Activated B cell treated with CpG ODN at 0.5 μM for 24 hours (primary cell): ENCODE data around the gene CAPN15. TPM values are rescaled to one million over a fixed set of nuclear protein-coding genes. Genes with fewer than 3 reads are reported as not detected.

Source experiments
- ATAC-seq: fragments of 200-7000 bp; cut with Tn5 transposase; one replicate; pipeline ENCODE4 v1.10.0; 2021; ENCODE audit warnings: low read depth, mild to moderate bottlenecking, moderate library complexity
- CTCF ChIA-PET: fragments of 350-600 bp; sonication (Branson Sonifier 250); formaldehyde crosslinking; loops from one replicate; lab custom pipeline; 2021; ENCODE audit warnings: antibody characterized with exemption; lab: Charles Lee
- POLR2A ChIA-PET: fragments of 350-600 bp; sonication (Branson Sonifier 250); formaldehyde crosslinking; loops from one replicate; lab custom pipeline; 2021; ENCODE audit warnings: antibody characterized with exemption; lab: Charles Lee
- DNase-seq: peaks from one replicate; pipeline ENCODE4 v3.0.0; 2022
- H3K27ac Mint-ChIP-seq: one replicate; pipeline ENCODE4 v1.8.0; 2020; ENCODE audit warnings: mixed read lengths
- H3K27me3 Mint-ChIP-seq: one replicate; pipeline ENCODE4 v1.8.0; 2021; ENCODE audit warnings: mixed read lengths
- H3K36me3 Mint-ChIP-seq: one replicate; pipeline ENCODE4 v1.8.0; 2021; ENCODE audit warnings: low read depth, mixed read lengths
- H3K4me1 Mint-ChIP-seq: one replicate; pipeline ENCODE4 v1.8.0; 2021; ENCODE audit warnings: mixed read lengths
- H3K4me3 Mint-ChIP-seq: one replicate; pipeline ENCODE4 v1.8.0; 2020; ENCODE audit warnings: mild to moderate bottlenecking, mixed read lengths
- H3K9me3 Mint-ChIP-seq: one replicate; pipeline ENCODE4 v1.8.0; 2020; ENCODE audit warnings: mixed read lengths
- CTCF ChIP-seq: fragments of 200-600 bp; IDR thresholded peaks from one replicate; pipeline ENCODE4 v1.8.0; 2022; ENCODE audit warnings: antibody characterized with exemption, mild to moderate bottlenecking
- intact Hi-C: fragments of 100-400 bp; cut with micrococcal nuclease; formaldehyde crosslinking; loops from one replicate; pipeline ENCODE4 v1.15.1; 2024
- total RNA-seq: library from RNA; stranded (reverse); gene quantifications from 2 replicates; pipeline ENCODE4 v1.2.3, GENCODE V29; 2022

Gene CAPN15
- total RNA-seq, 1 donor from 2014 or later, result 95.1 TPM

DNA sequence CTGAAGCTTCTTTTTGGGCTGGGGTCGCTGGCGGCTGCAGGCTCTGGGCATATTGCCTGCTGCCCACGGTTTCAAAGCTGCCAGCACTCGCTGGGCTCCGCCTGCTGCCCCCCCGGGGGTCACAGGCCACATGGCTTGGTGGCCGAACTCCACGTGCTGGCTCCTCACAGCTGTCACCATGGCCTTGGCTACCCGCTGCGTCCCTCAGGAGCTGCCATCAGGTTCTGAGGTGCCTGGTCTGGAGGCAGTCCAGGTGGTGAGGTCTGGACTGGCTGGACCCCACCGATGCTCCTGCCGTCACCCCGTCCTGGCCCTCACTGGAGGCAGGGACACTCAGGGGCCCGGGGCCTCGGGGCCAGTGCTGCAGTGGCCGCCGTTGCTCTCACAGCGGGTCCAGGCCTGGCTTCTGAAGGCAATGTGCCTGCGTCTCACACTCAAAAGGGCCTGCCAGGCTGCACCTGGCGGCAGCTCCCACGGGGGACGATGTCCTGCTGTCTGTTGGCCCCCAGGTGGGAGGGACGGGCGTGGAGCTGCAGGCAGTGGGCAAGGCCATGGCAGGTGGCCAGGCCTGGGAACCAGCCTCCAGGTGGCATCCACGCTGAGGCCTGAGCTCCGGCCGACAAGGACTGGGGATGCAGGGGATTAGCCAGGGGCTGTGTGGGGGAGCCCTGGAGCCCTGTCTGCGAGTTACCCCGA lies 13.3 kb downstream of the CAPN15 start:
- ChIA-PET CTCF (no interaction called here), POLR2A (no interaction called here)
- no peak overlapping the region for H3K4me3 Mint-ChIP-seq
- no peak for TF ChIP-seq CTCF
- H3K27ac Mint-ChIP-seq, result no peak overlapping the region
- no peaks in the 10 kb centered on the region for H3K4me1 Mint-ChIP-seq
- peaks cover 19% of the 10 kb centered on the region for H3K36me3 Mint-ChIP-seq
- intact Hi-C loops, result no loop called here
- H3K9me3 Mint-ChIP-seq, result no peaks in the 10 kb centered on the region
- no peaks in the 10 kb centered on the region for H3K27me3 Mint-ChIP-seq
- no peak for ATAC-seq
- no peak for DNase-seq

GRCh38 chr16:543301-544164 lies 16.0 kb downstream of the CAPN15 start:
- Mint-ChIP-seq H3K27me3 (no peaks in the 10 kb centered on the region), H3K36me3 (peaks cover 10% of the 10 kb centered on the region), H3K4me3 (no peak overlapping the region), H3K9me3 (no peaks in the 10 kb centered on the region), H3K27ac (no peak overlapping the region), H3K4me1 (no peaks in the 10 kb centered on the region)
- no peak for DNase-seq
- intact Hi-C loops, result no loop called here
- no peak for ATAC-seq
- CTCF ChIA-PET, result no interaction called here
- no peak for TF ChIP-seq CTCF
- POLR2A ChIA-PET, result no interaction called here

GRCh38 chr16:544517-544916 lies 17.0 kb downstream of the CAPN15 start:
- H3K36me3 Mint-ChIP-seq, result peaks cover 7% of the 10 kb centered on the region
- no peak for ATAC-seq
- CTCF ChIA-PET, result no interaction called here
- DNase-seq, result no peak
- intact Hi-C loops, result no loop called here
- TF ChIP-seq CTCF, result no peak
- H3K4me1 Mint-ChIP-seq, result no peaks in the 10 kb centered on the region
- H3K4me3 Mint-ChIP-seq, result no peak overlapping the region
- no peak overlapping the region for H3K27ac Mint-ChIP-seq
- H3K27me3 Mint-ChIP-seq, result no peaks in the 10 kb centered on the region
- POLR2A ChIA-PET, result no interaction called here
- H3K9me3 Mint-ChIP-seq, result no peaks in the 10 kb centered on the region

- no peak for DNase-seq
- Mint-ChIP-seq H3K4me3 (no peak overlapping the region), H3K4me1 (no peaks in the 10 kb centered on the region), H3K27ac (no peak overlapping the region), H3K27me3 (no peaks in the 10 kb centered on the region), H3K36me3 (peaks cover 9% of the 10 kb centered on the region), H3K9me3 (no peaks in the 10 kb centered on the region)
- intact Hi-C loops, result no loop called here
- ChIA-PET CTCF (no interaction called here), POLR2A (no interaction called here)
- peak; percentile 74 for ATAC-seq
- TF ChIP-seq CTCF, result no peak
Measured at GRCh38 chr16:546909-547770, 19.6 kb downstream of the CAPN15 start.
